ENCODE data around the gene ABRACL. TPM values are rescaled to one million over a fixed set of nuclear protein-coding genes. Genes with fewer than 3 reads are reported as not detected.

Gene ABRACL
- total and polyA plus RNA-seq, 9 of the 15 experiments (the other 6 are each of a cell fraction or from before 2014, with no cell fraction given) = 1.1 to 5.2 (median 1.9) TPM

DNA sequence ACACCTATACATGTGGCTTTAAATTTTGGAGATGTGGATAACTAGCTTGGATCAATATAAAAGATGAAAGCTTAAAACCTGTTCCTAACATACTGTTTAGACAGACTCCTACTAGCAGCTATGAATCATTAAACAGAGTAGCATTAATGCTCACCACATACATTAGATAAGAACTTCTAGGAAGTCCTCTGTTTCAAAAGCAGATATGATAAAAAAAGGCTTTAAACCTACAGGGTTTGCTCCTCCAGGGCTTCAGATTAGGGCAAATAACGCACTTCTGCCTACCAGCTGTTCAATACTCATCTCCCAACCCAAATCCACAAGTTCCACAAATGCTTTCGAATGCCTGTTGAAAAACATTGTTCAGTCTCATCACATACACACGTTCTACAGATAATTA, 42.0 kb upstream of the ABRACL start (continued):
- TF ChIP-seq, protein P1, sequence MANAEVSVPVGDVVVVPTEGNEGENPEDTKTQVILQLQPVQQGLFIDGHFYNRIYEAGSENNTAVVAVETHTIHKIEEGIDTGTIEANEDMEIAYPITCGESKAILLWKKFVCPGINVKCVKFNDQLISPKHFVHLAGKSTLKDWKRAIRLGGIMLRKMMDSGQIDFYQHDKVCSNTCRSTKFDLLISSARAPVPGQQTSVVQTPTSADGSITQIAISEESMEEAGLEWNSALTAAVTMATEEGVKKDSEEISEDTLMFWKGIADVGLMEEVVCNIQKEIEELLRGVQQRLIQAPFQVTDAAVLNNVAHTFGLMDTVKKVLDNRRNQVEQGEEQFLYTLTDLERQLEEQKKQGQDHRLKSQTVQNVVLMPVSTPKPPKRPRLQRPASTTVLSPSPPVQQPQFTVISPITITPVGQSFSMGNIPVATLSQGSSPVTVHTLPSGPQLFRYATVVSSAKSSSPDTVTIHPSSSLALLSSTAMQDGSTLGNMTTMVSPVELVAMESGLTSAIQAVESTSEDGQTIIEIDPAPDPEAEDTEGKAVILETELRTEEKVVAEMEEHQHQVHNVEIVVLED (CRISPR knock-in tag; IDR thresholded peaks at IDR 0.05) = 0 out of 2 replicates have a peak, but pooled peaks have one; percentile 11
- no peak for TF ChIP-seq ATF7 (IDR thresholded peaks at IDR 0.05)

DNA sequence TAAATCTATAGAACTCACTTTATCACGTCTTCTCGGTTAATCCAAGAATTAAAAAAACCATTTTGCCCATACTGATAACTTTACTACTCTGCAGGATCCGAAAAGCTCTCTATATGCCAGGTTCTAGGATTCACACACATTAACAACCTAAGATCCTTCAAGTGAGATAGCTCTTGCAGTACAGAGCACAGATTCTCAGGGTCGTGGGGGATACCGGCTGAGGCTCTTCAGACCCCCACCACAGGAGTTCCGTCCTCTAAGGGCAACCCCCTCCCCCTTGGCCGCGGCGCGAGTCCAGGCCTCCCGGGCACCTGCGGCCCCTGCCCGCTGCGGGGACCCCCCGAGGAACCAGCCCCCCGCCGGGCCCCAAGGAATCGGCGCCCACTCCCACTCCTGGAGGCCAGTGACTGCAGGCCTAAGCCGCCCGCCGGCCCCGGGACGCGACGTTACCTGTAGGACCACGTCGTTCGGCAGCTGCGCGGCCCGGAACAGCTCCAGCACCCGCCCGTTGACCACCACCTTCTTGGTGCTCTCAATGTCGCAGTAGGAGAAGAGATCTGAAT, 41.4 kb upstream of the ABRACL start:
- Histone ChIP-seq H3K79me2 (ENCODE audit: control insufficient read depth, insufficient read depth, low read length) (peaks cover 46% of the 10 kb centered on the region), H3K36me3 (ENCODE audit: control insufficient read depth, insufficient read depth, low read length) (no peaks in the 10 kb centered on the region), H3K27me3 (ENCODE audit: control insufficient read depth in 2 of 2, insufficient read depth in 2 of 2, low read length in 2 of 2) (peaks cover 2 to 22% of the 10 kb centered on the region in 2 experiments; a peak in 3 of 5 replicates), H3K9me3 (replicated peaks; ENCODE audit: control insufficient read depth, insufficient read depth, low read depth, low read length) (no peaks in the 10 kb centered on the region), H3K27ac (ENCODE audit: extremely low read depth, low read depth, low read length) (peak overlapping the region; percentile 86; the same call in 1 of the 3 replicates), H3K9ac (ENCODE audit: insufficient read depth in 1 of 2, low read depth in 2 of 2, low read length in 2 of 2) (peak overlapping the region; percentile 88 to 99), H3K9me1 (ENCODE audit: control insufficient read depth, insufficient read depth, low read length) (no peaks in the 10 kb centered on the region), H3K4me1 (replicated peaks in 1 of 2; ENCODE audit: control insufficient read depth in 2 of 2, insufficient read depth in 2 of 2, low read length in 2 of 2) (peaks cover 17 to 22% of the 10 kb centered on the region in 2 experiments), H3K4me2 (ENCODE audit: insufficient read depth, low read length) (peak overlapping the region; percentile 86), H4K20me1 (replicated peaks; ENCODE audit: control insufficient read depth, insufficient read depth, low read length) (peaks cover 18% of the 10 kb centered on the region), H3K4me3 (peak overlapping the region; percentile 86), H2AFZ (ENCODE audit: low read depth, low read length) (peak overlapping the region; percentile 97)
- under 1% methylated on average over 34 of the region's 35 CpGs for WGBS (ENCODE audit: insufficient coverage, low coverage, missing lambda C conversion rate)
- ChIA-PET CTCF (ENCODE audit: low intra/inter-chr PET ratio) (interaction anchor here (1.0 kb wide), 2 partner anchors 169 to 171 kb away, joined by 3 to 5 read pairs; no protein-coding TSS in a partner anchor), POLR2A (interaction anchor here (0.6 to 3.7 kb wide), 9 partner anchors 12 to 1491 kb away, joined by 3 to 22 read pairs (median 3); no protein-coding TSS in a partner anchor)
- DNase-seq (ENCODE audit: extremely low read depth in 1 of 4, low spot score in 3 of 4) (no peak), FAIRE-seq (peak; percentile 11), ATAC-seq (peak; percentile 2)
- BruUV-seq (replicated peaks) = no TSS peak
- in situ Hi-C loops (cut with MboI) (loop anchor here (5.0 kb wide), 1 partner anchor 170 kb away; no protein-coding TSS in a partner anchor), intact Hi-C loops (cut with micrococcal nuclease) (loop anchor here (5.0 kb wide), 3 partner anchors 40 to 870 kb away; no protein-coding TSS in a partner anchor)
- TF ChIP-seq TAF15 (IDR thresholded peaks at IDR 0.05; ENCODE audit: low read depth, low read length) = no peak
- TF ChIP-seq GATA2 (CRISPR knock-in tag; IDR thresholded peaks at IDR 0.05) = no peak
- TF ChIP-seq E2F3 (CRISPR knock-in tag; IDR thresholded peaks at IDR 0.05) = no peak
- no peak for TF ChIP-seq CBFA2T2 (conservative IDR thresholded peaks at IDR 0.05)
- TF ChIP-seq, protein P2, sequence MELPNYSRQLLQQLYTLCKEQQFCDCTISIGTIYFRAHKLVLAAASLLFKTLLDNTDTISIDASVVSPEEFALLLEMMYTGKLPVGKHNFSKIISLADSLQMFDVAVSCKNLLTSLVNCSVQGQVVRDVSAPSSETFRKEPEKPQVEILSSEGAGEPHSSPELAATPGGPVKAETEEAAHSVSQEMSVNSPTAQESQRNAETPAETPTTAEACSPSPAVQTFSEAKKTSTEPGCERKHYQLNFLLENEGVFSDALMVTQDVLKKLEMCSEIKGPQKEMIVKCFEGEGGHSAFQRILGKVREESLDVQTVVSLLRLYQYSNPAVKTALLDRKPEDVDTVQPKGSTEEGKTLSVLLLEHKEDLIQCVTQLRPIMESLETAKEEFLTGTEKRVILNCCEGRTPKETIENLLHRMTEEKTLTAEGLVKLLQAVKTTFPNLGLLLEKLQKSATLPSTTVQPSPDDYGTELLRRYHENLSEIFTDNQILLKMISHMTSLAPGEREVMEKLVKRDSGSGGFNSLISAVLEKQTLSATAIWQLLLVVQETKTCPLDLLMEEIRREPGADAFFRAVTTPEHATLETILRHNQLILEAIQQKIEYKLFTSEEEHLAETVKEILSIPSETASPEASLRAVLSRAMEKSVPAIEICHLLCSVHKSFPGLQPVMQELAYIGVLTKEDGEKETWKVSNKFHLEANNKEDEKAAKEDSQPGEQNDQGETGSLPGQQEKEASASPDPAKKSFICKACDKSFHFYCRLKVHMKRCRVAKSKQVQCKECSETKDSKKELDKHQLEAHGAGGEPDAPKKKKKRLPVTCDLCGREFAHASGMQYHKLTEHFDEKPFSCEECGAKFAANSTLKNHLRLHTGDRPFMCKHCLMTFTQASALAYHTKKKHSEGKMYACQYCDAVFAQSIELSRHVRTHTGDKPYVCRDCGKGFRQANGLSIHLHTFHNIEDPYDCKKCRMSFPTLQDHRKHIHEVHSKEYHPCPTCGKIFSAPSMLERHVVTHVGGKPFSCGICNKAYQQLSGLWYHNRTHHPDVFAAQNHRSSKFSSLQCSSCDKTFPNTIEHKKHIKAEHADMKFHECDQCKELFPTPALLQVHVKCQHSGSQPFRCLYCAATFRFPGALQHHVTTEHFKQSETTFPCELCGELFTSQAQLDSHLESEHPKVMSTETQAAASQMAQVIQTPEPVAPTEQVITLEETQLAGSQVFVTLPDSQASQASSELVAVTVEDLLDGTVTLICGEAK (IDR thresholded peaks at IDR 0.05) = 0 out of 2 replicates have a peak, but pooled peaks have one; percentile 26
- TF ChIP-seq, protein P2 (CRISPR knock-in tag; IDR thresholded peaks at IDR 0.05) = no peak

Measured in K562 (cell line).